Ramos (cell line): Measurements from ENCODE around the gene NKX2-2.
"Not testable (repeated sequence)": the region's sequence is repeated elsewhere in the genome, so short reads cannot be mapped to it uniquely, and the experiment has no call there.

Experiments
- in situ Hi-C: fragments of 300-500 bp; cut with MboI; formaldehyde crosslinking; loops from one replicate; pipeline ENCODE4 v1.14.3; 2022; ENCODE audit warnings: low sequenced_read_pairs; ENCODE audit not compliant: unreplicated experiment

Gene NKX2-2

GRCh38 chr20:21480144-21480543 is 33.7 kb downstream of the NKX2-2 start:
- in situ Hi-C loops = not testable (repeated sequence)

- in situ Hi-C loops = no loop called here
These were observed 48.1 kb downstream of the NKX2-2 start for GRCh38 chr20:21465799-21466198.

- in situ Hi-C loops = no loop called here
These were observed 48.9 kb downstream of the NKX2-2 start for GRCh38 chr20:21464916-21465315.
